Endodermal cell (in vitro differentiated cells): ENCODE measurements around the gene CAMSAP1. TPM values are rescaled to one million over a fixed set of nuclear protein-coding genes. Genes with fewer than 3 reads are reported as not detected.

Experiments
- DNase-seq: peaks from one replicate; pipeline ENCODE4 v3.0.0-alpha.2; 2017
- H3K27ac ChIP-seq: 2 replicates; pipeline ENCODE4 v1.5.1; 2013; ENCODE audit warnings: mild to moderate bottlenecking, low read depth, low read length, moderate library complexity
- H3K27me3 ChIP-seq: 2 replicates; pipeline ENCODE4 v1.6.1; 2013; ENCODE audit warnings: mild to moderate bottlenecking, low read length, moderate library complexity; ENCODE audit not compliant: insufficient read depth, control insufficient read depth, poor library complexity, severe bottlenecking
- H3K36me3 ChIP-seq: 2 replicates; pipeline ENCODE4 v1.7.0; 2013; ENCODE audit warnings: mild to moderate bottlenecking, low read length, moderate library complexity; ENCODE audit not compliant: control insufficient read depth, insufficient read depth
- H3K4me1 ChIP-seq: one replicate; pipeline ENCODE4 v1.7.0; 2013; ENCODE audit warnings: low read length; ENCODE audit not compliant: control insufficient read depth, insufficient read depth
- H3K4me3 ChIP-seq: 2 replicates; pipeline ENCODE4 v1.5.1; 2013; ENCODE audit warnings: mild to moderate bottlenecking, low read length, moderate library complexity
- H3K9ac ChIP-seq: 2 replicates; pipeline ENCODE4 v1.6.1; 2013; ENCODE audit warnings: mild to moderate bottlenecking, low read length, moderate library complexity; ENCODE audit not compliant: poor library complexity, severe bottlenecking; ENCODE audit errors: extremely low read depth
- H3K9me3 ChIP-seq: 2 replicates; pipeline ENCODE4 v1.6.1; 2013; ENCODE audit warnings: mild to moderate bottlenecking, low read length, moderate library complexity; ENCODE audit not compliant: control insufficient read depth
- H3K27ac Mint-ChIP-seq: 2 replicates; pipeline ENCODE4 v1.8.0; 2020; ENCODE audit warnings: mixed read lengths
- H3K27me3 Mint-ChIP-seq: 2 replicates; pipeline ENCODE4 v1.8.0; 2021; ENCODE audit warnings: mild to moderate bottlenecking, mixed read lengths; ENCODE audit not compliant: insufficient read depth
- H3K36me3 Mint-ChIP-seq: 2 replicates; pipeline ENCODE4 v1.8.0; 2020; ENCODE audit warnings: low read depth, mixed read lengths
- H3K4me1 Mint-ChIP-seq: 2 replicates; pipeline ENCODE4 v1.8.0; 2020; ENCODE audit warnings: mixed read lengths
- H3K4me3 Mint-ChIP-seq: 2 replicates; pipeline ENCODE4 v1.8.0; 2020; ENCODE audit warnings: mild to moderate bottlenecking, moderate library complexity, mixed read lengths
- H3K9me3 Mint-ChIP-seq: 2 replicates; pipeline ENCODE4 v1.8.0; 2020; ENCODE audit warnings: mild to moderate bottlenecking, mixed read lengths
- CTCF ChIP-seq: fragments of 200-600 bp; sonication (generic); conservative IDR thresholded peaks from 2 replicates; pipeline ENCODE4 v1.5.0; 2021; ENCODE audit warnings: antibody characterized with exemption, mild to moderate bottlenecking
- WGBS, 2 experiments: methylation state at CpG; one replicate each; pipeline versions ENCODE4 v1.1.5 to v1.1.7; 2013; ENCODE audit warnings: missing lambda C conversion rate in 2 of 2, mixed read lengths in 1 of 2; ENCODE audit not compliant: insufficient coverage in 1 of 2, insufficient read length in 1 of 2; 5-methylcytosine and 5-hydroxymethylcytosine counted together
- total RNA-seq, 2 donors: library from RNA; stranded (reverse); fragmentation: NEBNext Ultra II Directional in 1 of 2; extraction: Animal tissue kit (Norgen Biotek cat#: 25700) in 1 of 2; gene quantifications; 2 replicates in 1 of 2; 3 replicates in 1 of 2; pipeline ENCODE4 v1.2.1, GENCODE V29; 2021

The CAMSAP1 gene
- total RNA-seq, 2 donors from 2014 or later: 40.1 to 43.1 TPM

GRCh38 chr9:135878528-135879236 is 28.7 kb downstream of the CAMSAP1 start:
- WGBS, 2 experiments: 86 to 90% methylated on average over 13 to 18 of the region's 18 CpGs
- Histone ChIP-seq H3K4me3 (no peak overlapping the region), H3K27me3 (no peaks in the 10 kb centered on the region), H3K9me3 (no peaks in the 10 kb centered on the region), H3K27ac (no peak overlapping the region), H3K9ac (no peak overlapping the region), H3K4me1 (peaks cover 10% of the 10 kb centered on the region), H3K36me3 (peaks cover 30% of the 10 kb centered on the region)
- no peaks in the 10 kb centered on the region for H3K27me3 Mint-ChIP-seq
- peak overlapping the region; percentile 9 for H3K27ac Mint-ChIP-seq
- TF ChIP-seq CTCF: no peak
- H3K36me3 Mint-ChIP-seq: peaks cover 20% of the 10 kb centered on the region
- DNase-seq: no peak
- H3K4me3 Mint-ChIP-seq: no peak overlapping the region
- peaks cover 42% of the 10 kb centered on the region for H3K4me1 Mint-ChIP-seq
- no peaks in the 10 kb centered on the region for H3K9me3 Mint-ChIP-seq

- Mint-ChIP-seq H3K27ac (no peak overlapping the region), H3K9me3 (no peaks in the 10 kb centered on the region), H3K27me3 (no peaks in the 10 kb centered on the region), H3K4me1 (peaks cover 42% of the 10 kb centered on the region), H3K36me3 (peaks cover 20% of the 10 kb centered on the region), H3K4me3 (no peak overlapping the region)
- no peaks in the 10 kb centered on the region for H3K27me3 ChIP-seq
- no peak for TF ChIP-seq CTCF
- peaks cover 30% of the 10 kb centered on the region for H3K36me3 ChIP-seq
- DNase-seq: no peak
- H3K27ac ChIP-seq: no peak overlapping the region
- H3K9ac ChIP-seq: no peak overlapping the region
- H3K9me3 ChIP-seq: no peaks in the 10 kb centered on the region
- H3K4me1 ChIP-seq: peaks cover 10% of the 10 kb centered on the region
- 93 to 95% methylated on average over 6 to 11 of the region's 11 CpGs for WGBS, 2 experiments
- H3K4me3 ChIP-seq: no peak overlapping the region
These were observed 29.4 kb downstream of the CAMSAP1 start for GRCh38 chr9:135877791-135878527.

- Mint-ChIP-seq H3K4me3 (no peak overlapping the region), H3K36me3 (peaks cover 16% of the 10 kb centered on the region), H3K27ac (no peak overlapping the region), H3K4me1 (peaks cover 41% of the 10 kb centered on the region), H3K9me3 (no peaks in the 10 kb centered on the region), H3K27me3 (no peaks in the 10 kb centered on the region)
- Histone ChIP-seq H3K4me3 (no peak overlapping the region), H3K9me3 (no peaks in the 10 kb centered on the region), H3K4me1 (peaks cover 2% of the 10 kb centered on the region), H3K27ac (no peak overlapping the region), H3K27me3 (no peaks in the 10 kb centered on the region), H3K36me3 (peaks cover 30% of the 10 kb centered on the region), H3K9ac (no peak overlapping the region)
- 88 to 95% methylated on average over 4 to 6 of the region's 6 CpGs for WGBS, 2 experiments
- no peak for DNase-seq
- TF ChIP-seq CTCF: no peak
These were observed 30.4 kb downstream of the CAMSAP1 start for GRCh38 chr9:135876936-135877335.
